HepG2 (cell line): ENCODE measurements around the gene CPLX3. TPM values are rescaled to one million over a fixed set of nuclear protein-coding genes. Genes with fewer than 3 reads are reported as not detected.

Experiments
- NFAT5 ChIP-seq: sonication (generic); formaldehyde crosslinking; IDR thresholded peaks from 2 replicates; pipeline ENCODE4 v1.4.0; 2020; ENCODE audit warnings: missing genetic modification reagents
- NFKBIZ ChIP-seq: IDR thresholded peaks from 2 replicates; pipeline ENCODE4 v1.6.1; 2018; ENCODE audit warnings: missing genetic modification reagents, missing compliant biosample characterization
- NR2C2 ChIP-seq: sonication (generic); formaldehyde crosslinking; IDR thresholded peaks from 2 replicates; pipeline ENCODE4 v1.4.0; 2020; ENCODE audit warnings: missing genetic modification reagents, mild to moderate bottlenecking, moderate library complexity, borderline replicate concordance
- PATZ1 ChIP-seq: sonication (generic); formaldehyde crosslinking; IDR thresholded peaks from 2 replicates; pipeline ENCODE4 v1.4.0; 2020; ENCODE audit warnings: missing genetic modification reagents
- REPIN1 ChIP-seq: sonication (generic); formaldehyde crosslinking; IDR thresholded peaks from 2 replicates; pipeline ENCODE4 v1.8.0; 2022; ENCODE audit warnings: missing genetic modification reagents, low read depth, mild to moderate bottlenecking, borderline replicate concordance
- SUZ12 ChIP-seq: fragments of 150-350 bp; IDR thresholded peaks from 2 replicates; pipeline ENCODE4 v1.6.1; 2014; ENCODE audit warnings: low read depth, low read length
- TOE1 ChIP-seq: sonication (generic); formaldehyde crosslinking; IDR thresholded peaks from 2 replicates; pipeline ENCODE4 v1.4.0; 2020; ENCODE audit warnings: mild to moderate bottlenecking, missing genetic modification reagents
- XBP1 ChIP-seq: sonication (generic); formaldehyde crosslinking; IDR thresholded peaks from 2 replicates; pipeline ENCODE4 v1.5.0; 2020; ENCODE audit warnings: missing genetic modification reagents
- ZFAT ChIP-seq: sonication (generic); formaldehyde crosslinking; conservative IDR thresholded peaks from 2 replicates; pipeline ENCODE4 v1.8.1; 2023; ENCODE audit warnings: missing genetic modification reagents, inconsistent platforms
- ZHX2 ChIP-seq, 2 experiments: sonication (generic) in 1 of 2; formaldehyde crosslinking in 1 of 2; IDR thresholded peaks; 2 replicates each; pipeline versions ENCODE4 v1.6.1 to v1.9.0; 2014 to 2022; ENCODE audit warnings: antibody characterized with exemption in 1 of 2, borderline replicate concordance in 1 of 2, inconsistent platforms in 1 of 2, low read depth in 1 of 2, missing genetic modification reagents in 1 of 2
- ZNF275 ChIP-seq: sonication (generic); formaldehyde crosslinking; IDR thresholded peaks from 2 replicates; pipeline ENCODE4 v1.8.0; 2022; ENCODE audit warnings: missing genetic modification reagents, mild to moderate bottlenecking, inconsistent platforms, borderline replicate concordance
- ZNF430 ChIP-seq: sonication (generic); formaldehyde crosslinking; IDR thresholded peaks from 2 replicates; pipeline ENCODE4 v1.9.0; 2021; ENCODE audit warnings: mild to moderate bottlenecking, missing genetic modification reagents
- ZNF484 ChIP-seq: sonication (generic); formaldehyde crosslinking; IDR thresholded peaks from 2 replicates; pipeline ENCODE4 v1.5.1; 2020; ENCODE audit warnings: mild to moderate bottlenecking, low read depth, missing genetic modification reagents, borderline replicate concordance
- ZNF501 ChIP-seq: sonication (generic); formaldehyde crosslinking; IDR thresholded peaks from 2 replicates; pipeline ENCODE4 v1.5.1; 2020; ENCODE audit warnings: mild to moderate bottlenecking, moderate library complexity, missing genetic modification reagents
- ZNF790 ChIP-seq: sonication (generic); formaldehyde crosslinking; IDR thresholded peaks from 2 replicates; pipeline ENCODE4 v1.8.0; 2022; ENCODE audit warnings: missing genetic modification reagents, mild to moderate bottlenecking, borderline replicate concordance
- polyA plus RNA-seq, 8 experiments: library from polyadenylated mRNA; depleted of rRNA in 3 of 8; stranded (reverse) in 7 of 8; unstranded in 1 of 8; fragments of >200 nt; fragmentation: Illumina TruSeq in 4 of 8; extraction: Trizol in 4 of 8; gene quantifications; 2 replicates each; pipeline versions ENCODE4 v1.2.1 to v1.2.3, GENCODE V29; 2011 to 2016; ENCODE audit warnings: low read depth in 4 of 8, missing spikeins in 1 of 8, mixed read lengths in 1 of 8; ENCODE audit not compliant: insufficient read depth in 1 of 8
- total RNA-seq, 5 experiments: library from RNA; depleted of rRNA; stranded (reverse); fragments of >200 nt; fragmentation: Illumina TruSeq; extraction: Trizol; gene quantifications; 2 replicates each; pipeline ENCODE4 v1.2.3, GENCODE V29; 2016; ENCODE audit warnings: low read depth in 1 of 5

Gene CPLX3
- total and polyA plus RNA-seq, 2 of the 13 experiments (the other 11 are each of a cell fraction or from before 2014, with no cell fraction given), result not detected

GRCh38 chr15:74843445-74843828 is 17.0 kb downstream of the CPLX3 start (continued):
- TF ChIP-seq ZHX2 (IDR thresholded peaks at IDR 0.05; ENCODE audit: low read depth) (0 out of 2 replicates have a peak, but pooled peaks have one; percentile 3), ZHX2 (CRISPR knock-in tag; IDR thresholded peaks at IDR 0.05; ENCODE audit: borderline replicate concordance) (no peak), TOE1 (no peak), ZNF484 (CRISPR knock-in tag) (no peak), XBP1 (CRISPR knock-in tag) (no peak), PATZ1 (CRISPR knock-in tag) (0 out of 2 replicates have a peak, but pooled peaks have one; percentile 3), NFKBIZ (CRISPR knock-in tag) (0 out of 2 replicates have a peak, but pooled peaks have one; percentile 1), REPIN1 (no peak), NR2C2 (CRISPR knock-in tag) (no peak), SUZ12 (no peak), ZNF790 (CRISPR knock-in tag) (no peak), ZNF430 (CRISPR knock-in tag) (peak; percentile 2; the same call in 1 of the 2 replicates), NFAT5 (CRISPR knock-in tag) (no peak), ZNF501 (CRISPR knock-in tag) (peak; percentile 11; the same call in 1 of the 2 replicates), ZFAT (CRISPR knock-in tag) (0 out of 2 replicates have a peak, but pooled peaks have one; percentile 70), ZNF275 (no peak)
